ENCODE measurements around the gene LAMP1. TPM values are rescaled to one million over a fixed set of nuclear protein-coding genes. Genes with fewer than 3 reads are reported as not detected.

The LAMP1 gene
- total RNA-seq, 4 donors from 2014 or later = 99.7 to 168 (median 133) TPM

DNA sequence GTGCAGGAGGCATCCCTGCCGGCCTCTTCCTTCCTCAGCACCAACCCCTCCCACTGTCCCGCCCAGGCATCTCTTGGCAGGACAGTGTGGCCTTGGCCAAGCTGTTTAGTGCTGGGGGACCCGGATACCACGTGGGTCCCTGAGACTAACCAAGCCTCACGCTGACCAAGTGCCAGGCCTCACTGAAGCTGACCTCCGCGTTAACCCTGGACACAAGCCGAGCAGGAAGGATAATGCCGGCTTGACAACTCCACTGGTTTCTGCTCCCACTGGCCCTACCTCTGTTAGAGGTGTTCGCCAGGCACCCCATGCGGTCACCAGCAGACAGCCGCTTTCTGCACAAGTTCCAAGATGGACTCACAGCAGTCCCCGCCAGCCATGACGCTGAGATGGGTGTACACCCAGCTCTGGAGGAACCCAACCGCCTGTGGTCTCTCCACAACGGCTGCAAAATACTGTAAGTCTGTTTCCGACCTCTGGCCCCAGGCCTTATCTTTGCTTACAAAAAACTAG is 54.5 kb downstream of the LAMP1 start:
- intact Hi-C loops (cut with DNase I) = no loop called here
- Histone ChIP-seq H3K4me3 (no peak overlapping the region), H3K27ac (replicated peaks in 1 of 4) (no peak overlapping the region), H3K4me1 (no peaks in the 10 kb centered on the region), H3K36me3 (peaks cover 0 to 59% (median 24%) of the 10 kb centered on the region in 4 donors), H3K27me3 (no peaks in the 10 kb centered on the region), H3K9me3 (no peaks in the 10 kb centered on the region)
- TF ChIP-seq, protein P1, sequence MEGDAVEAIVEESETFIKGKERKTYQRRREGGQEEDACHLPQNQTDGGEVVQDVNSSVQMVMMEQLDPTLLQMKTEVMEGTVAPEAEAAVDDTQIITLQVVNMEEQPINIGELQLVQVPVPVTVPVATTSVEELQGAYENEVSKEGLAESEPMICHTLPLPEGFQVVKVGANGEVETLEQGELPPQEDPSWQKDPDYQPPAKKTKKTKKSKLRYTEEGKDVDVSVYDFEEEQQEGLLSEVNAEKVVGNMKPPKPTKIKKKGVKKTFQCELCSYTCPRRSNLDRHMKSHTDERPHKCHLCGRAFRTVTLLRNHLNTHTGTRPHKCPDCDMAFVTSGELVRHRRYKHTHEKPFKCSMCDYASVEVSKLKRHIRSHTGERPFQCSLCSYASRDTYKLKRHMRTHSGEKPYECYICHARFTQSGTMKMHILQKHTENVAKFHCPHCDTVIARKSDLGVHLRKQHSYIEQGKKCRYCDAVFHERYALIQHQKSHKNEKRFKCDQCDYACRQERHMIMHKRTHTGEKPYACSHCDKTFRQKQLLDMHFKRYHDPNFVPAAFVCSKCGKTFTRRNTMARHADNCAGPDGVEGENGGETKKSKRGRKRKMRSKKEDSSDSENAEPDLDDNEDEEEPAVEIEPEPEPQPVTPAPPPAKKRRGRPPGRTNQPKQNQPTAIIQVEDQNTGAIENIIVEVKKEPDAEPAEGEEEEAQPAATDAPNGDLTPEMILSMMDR (IDR thresholded peaks at IDR 0.05) = no peak
- TF ChIP-seq EP300 (IDR thresholded peaks at IDR 0.05) = no peak
- DNase-seq (ENCODE audit: extremely low spot score) = no peak
- WGBS = 80% methylated on average over 17 of the region's 17 CpGs

DNA sequence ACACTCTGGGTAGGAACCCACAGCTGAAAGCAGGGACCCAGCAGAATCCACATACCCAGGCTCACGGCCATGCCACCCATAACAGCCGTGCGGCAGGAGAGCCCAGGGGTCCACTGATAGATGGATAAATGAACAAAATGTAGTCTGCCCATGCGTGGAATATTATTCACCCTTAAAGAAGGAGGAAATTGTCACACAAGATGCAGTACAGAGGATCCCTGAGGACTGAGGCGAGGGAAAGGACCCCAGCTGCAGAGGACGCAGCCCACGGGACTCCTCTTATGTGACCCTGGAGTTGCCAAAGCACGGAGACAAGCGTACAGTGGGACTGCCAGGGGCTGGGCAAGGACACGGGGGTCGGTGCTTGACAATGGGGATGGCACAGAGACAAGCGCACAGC is 56.2 kb downstream of the LAMP1 start:
- no peaks in the 10 kb centered on the region for H3K27me3 ChIP-seq
- DNase-seq (ENCODE audit: extremely low spot score) = no peak
- WGBS = 87% methylated on average over 11 of the region's 12 CpGs
- peaks cover 0 to 53% (median 22%) of the 10 kb centered on the region in 4 donors for H3K36me3 ChIP-seq
- H3K9me3 ChIP-seq = no peaks in the 10 kb centered on the region
- no peaks in the 10 kb centered on the region for H3K4me1 ChIP-seq
- intact Hi-C loops (cut with DNase I) = no loop called here
- H3K4me3 ChIP-seq = no peak overlapping the region
- H3K27ac ChIP-seq (replicated peaks in 1 of 4) = no peak overlapping the region
- TF ChIP-seq, protein P1 (IDR thresholded peaks at IDR 0.05) = no peak
- TF ChIP-seq POLR2A (IDR thresholded peaks at IDR 0.05; ENCODE audit: low read depth) = no peak
- TF ChIP-seq POLR2AphosphoS5 (IDR thresholded peaks at IDR 0.05) = no peak
- no peak for TF ChIP-seq EP300 (IDR thresholded peaks at IDR 0.05)

DNA sequence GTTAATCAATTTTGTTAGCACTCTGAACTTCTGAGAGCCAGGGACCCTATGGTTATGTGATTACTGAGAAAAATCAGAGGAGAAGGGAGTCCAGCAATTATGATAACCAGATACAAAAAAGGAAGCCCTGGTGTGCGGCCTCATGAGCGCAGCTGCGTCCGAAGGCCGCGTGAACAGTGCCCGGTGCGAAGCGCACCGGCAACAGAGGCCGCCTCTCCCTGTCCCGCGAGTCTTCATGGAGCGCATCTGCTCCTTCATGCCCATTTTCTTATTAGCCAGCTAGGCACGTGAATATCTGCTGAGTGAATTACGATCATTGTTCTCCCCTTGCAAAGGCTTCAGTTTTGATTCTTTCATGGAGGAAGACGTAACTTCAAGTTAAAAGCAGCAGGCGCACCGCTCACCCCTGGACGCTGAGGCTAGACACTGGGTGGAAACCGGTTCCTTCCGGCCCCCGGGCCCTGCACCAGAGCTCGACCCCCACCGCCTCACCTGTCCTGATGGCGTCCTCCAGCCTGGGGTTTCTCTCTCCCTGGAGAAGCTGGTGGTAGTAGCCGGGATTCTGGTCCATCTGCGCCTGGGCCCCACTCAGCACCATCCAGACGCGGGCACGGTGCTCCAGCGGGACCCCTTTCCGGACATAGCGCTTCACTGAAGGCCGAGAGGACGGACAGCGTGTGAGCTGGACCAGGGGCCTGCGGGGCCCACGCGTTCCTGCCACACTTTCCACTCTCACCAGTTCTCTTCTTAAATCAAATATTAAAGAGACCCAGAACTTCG is 58.0 kb downstream of the LAMP1 start:
- peaks cover 0 to 9% (median 0%) of the 10 kb centered on the region in 4 donors for H3K4me1 ChIP-seq
- H3K27ac ChIP-seq (replicated peaks in 1 of 4) = no peak overlapping the region
- 95% methylated on average over 38 of the region's 41 CpGs for WGBS
- H3K27me3 ChIP-seq = no peaks in the 10 kb centered on the region
- intact Hi-C loops (cut with DNase I) = no loop called here
- peaks cover 0 to 36% (median 13%) of the 10 kb centered on the region in 4 donors for H3K36me3 ChIP-seq
- H3K4me3 ChIP-seq = no peak overlapping the region
- H3K9me3 ChIP-seq = no peaks in the 10 kb centered on the region
- no peak for TF ChIP-seq EP300 (IDR thresholded peaks at IDR 0.05)
- TF ChIP-seq POLR2A (IDR thresholded peaks at IDR 0.05; ENCODE audit: low read depth) = no peak
- TF ChIP-seq, protein P1 (IDR thresholded peaks at IDR 0.05) = no peak
- no peak for TF ChIP-seq POLR2AphosphoS5 (IDR thresholded peaks at IDR 0.05)
- no peak for DNase-seq (ENCODE audit: extremely low spot score)

DNA sequence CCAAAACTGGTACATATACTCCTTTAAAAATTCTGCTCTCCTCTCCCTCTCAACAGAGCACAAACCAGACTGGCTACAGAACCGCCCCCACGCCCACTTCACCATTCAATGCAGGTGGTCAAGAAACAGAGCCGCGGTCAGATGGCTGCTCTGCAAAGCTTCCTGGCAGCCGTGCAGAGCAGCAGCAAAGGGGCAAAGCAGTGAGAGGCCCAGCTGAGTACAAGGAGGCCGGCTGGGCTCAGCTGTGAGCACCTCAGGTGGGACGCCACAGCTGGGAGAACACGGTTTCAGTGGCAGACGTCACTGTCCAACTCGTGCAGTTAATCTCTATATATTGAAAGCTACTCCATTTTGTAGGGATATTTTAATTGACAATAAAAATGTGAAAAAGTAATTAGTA is 58.6 kb downstream of the LAMP1 start:
- H3K4me3 ChIP-seq = no peak overlapping the region

More for the DNA sequence above, 58.6 kb downstream of the LAMP1 start:
- H3K27me3 ChIP-seq = no peaks in the 10 kb centered on the region
- intact Hi-C loops (cut with DNase I) = no loop called here
- DNase-seq (ENCODE audit: extremely low spot score) = no peak
- no peak overlapping the region for H3K27ac ChIP-seq (replicated peaks in 1 of 4)
- H3K36me3 ChIP-seq = peaks cover 0 to 30% (median 11%) of the 10 kb centered on the region in 4 donors
- no peaks in the 10 kb centered on the region for H3K9me3 ChIP-seq
- WGBS = 86% methylated on average over 10 of the region's 10 CpGs
- TF ChIP-seq POLR2A (IDR thresholded peaks at IDR 0.05; ENCODE audit: low read depth) (no peak), POLR2AphosphoS5 (IDR thresholded peaks at IDR 0.05) (no peak), EP300 (IDR thresholded peaks at IDR 0.05) (no peak)
- TF ChIP-seq, protein P1 (IDR thresholded peaks at IDR 0.05) = no peak
- H3K4me1 ChIP-seq = peaks cover 0 to 9% (median 0%) of the 10 kb centered on the region in 4 donors
